GM12864 (cell line): ENCODE measurements around the gene MRGPRF.

Experiments used
- DNase-seq: peaks from one replicate; pipeline ENCODE4 v3.0.0-alpha.2; 2011; ENCODE audit warnings: low read depth
- H3K4me3 ChIP-seq: 2 replicates; pipeline ENCODE4 v1.5.1; 2011; ENCODE audit warnings: mild to moderate bottlenecking, low read depth, low read length, control low read depth
- CTCF ChIP-seq: IDR thresholded peaks from 2 replicates; pipeline ENCODE4 v1.5.1; 2011; ENCODE audit warnings: low read depth, mild to moderate bottlenecking, moderate library complexity, low read length, control low read depth, inconsistent platforms; ENCODE audit errors: missing control alignments

MRGPRF gene

GRCh38 chr11:69004411-69005182 lies 8.4 kb downstream of the MRGPRF start:
- no peak overlapping the region for H3K4me3 ChIP-seq
- no peak for TF ChIP-seq CTCF
- no peak for DNase-seq

GRCh38 chr11:69003866-69004367 lies 9.1 kb downstream of the MRGPRF start:
- no peak for DNase-seq
- no peak for TF ChIP-seq CTCF

GRCh38 chr11:69003301-69003865 lies 9.7 kb downstream of the MRGPRF start:
- no peak for TF ChIP-seq CTCF
- H3K4me3 ChIP-seq = no peak overlapping the region
- DNase-seq = no peak

More at GRCh38 chr11:69003866-69004367, 9.1 kb downstream of the MRGPRF start:
- H3K4me3 ChIP-seq = no peak overlapping the region

- DNase-seq = no peak
- no peak for TF ChIP-seq CTCF
Measured at GRCh38 chr11:69002570-69003231, 10.3 kb downstream of the MRGPRF start.

GRCh38 chr11:69002110-69002569 lies 10.9 kb downstream of the MRGPRF start:
- TF ChIP-seq CTCF = no peak
- no peak for DNase-seq

More at GRCh38 chr11:69002570-69003231, 10.3 kb downstream of the MRGPRF start:
- H3K4me3 ChIP-seq = no peak overlapping the region

GRCh38 chr11:69001243-69002081 lies 11.6 kb downstream of the MRGPRF start:
- no peak overlapping the region for H3K4me3 ChIP-seq
- TF ChIP-seq CTCF = no peak
- no peak for DNase-seq

More at GRCh38 chr11:69002110-69002569, 10.9 kb downstream of the MRGPRF start:
- H3K4me3 ChIP-seq = no peak overlapping the region
